HepG2 (cell line): ENCODE measurements around the gene AKAP3. TPM values are rescaled to one million over a fixed set of nuclear protein-coding genes. Genes with fewer than 3 reads are reported as not detected.

ENCODE experiments used
- KMT2A ChIP-seq: sonication (generic); formaldehyde crosslinking; IDR thresholded peaks from 2 replicates; pipeline ENCODE4 v1.4.0; 2020; ENCODE audit warnings: missing genetic modification reagents
- MBNL3 ChIP-seq: fragments of 250-450 bp; sonication (Bioruptor Pico); conservative IDR thresholded peaks from 2 replicates; pipeline ENCODE4 v1.8.0; 2022; ENCODE audit warnings: mild to moderate bottlenecking, inconsistent platforms
- MEIS2 ChIP-seq: sonication (generic); formaldehyde crosslinking; IDR thresholded peaks from 2 replicates; pipeline ENCODE4 v1.9.0; 2021; ENCODE audit warnings: mild to moderate bottlenecking, missing genetic modification reagents
- MTF2 ChIP-seq: sonication (generic); formaldehyde crosslinking; IDR thresholded peaks from 2 replicates; pipeline ENCODE4 v1.5.0; 2020; ENCODE audit warnings: missing genetic modification reagents, borderline replicate concordance
- NFE2L2 ChIP-seq: fragments of 150-350 bp; IDR thresholded peaks from 2 replicates; pipeline ENCODE4 v1.6.1; 2014; ENCODE audit warnings: low read length
- REXO4 ChIP-seq: sonication (generic); formaldehyde crosslinking; IDR thresholded peaks from 2 replicates; pipeline ENCODE4 v1.8.0; 2022; ENCODE audit warnings: missing genetic modification reagents, mild to moderate bottlenecking, borderline replicate concordance
- RXRB ChIP-seq: IDR thresholded peaks from 2 replicates; pipeline ENCODE4 v1.6.1; 2016; ENCODE audit warnings: borderline replicate concordance, missing genetic modification reagents, missing compliant biosample characterization
- SETDB1 ChIP-seq: sonication (generic); formaldehyde crosslinking; IDR thresholded peaks from 2 replicates; pipeline ENCODE4 v1.5.1; 2020; ENCODE audit warnings: missing genetic modification reagents, mild to moderate bottlenecking, borderline replicate concordance
- TAF15 ChIP-seq: fragments of 200-400 bp; formaldehyde crosslinking; IDR thresholded peaks from one replicate; pipeline ENCODE4 v1.6.1; 2018; ENCODE audit warnings: mild to moderate bottlenecking, low read depth, low read length; ENCODE audit not compliant: poor library complexity, severe bottlenecking
- ZFYVE20 ChIP-seq: sonication (generic); formaldehyde crosslinking; IDR thresholded peaks from 2 replicates; pipeline ENCODE4 v1.8.0; 2023; ENCODE audit warnings: low read depth, mild to moderate bottlenecking, moderate library complexity, missing genetic modification reagents, borderline replicate concordance
- ZSCAN30 ChIP-seq: sonication (generic); formaldehyde crosslinking; IDR thresholded peaks from 2 replicates; pipeline ENCODE4 v1.5.0; 2020; ENCODE audit warnings: mild to moderate bottlenecking, missing genetic modification reagents
- polyA plus RNA-seq, 8 experiments: library from polyadenylated mRNA; depleted of rRNA in 3 of 8; stranded (reverse) in 7 of 8; unstranded in 1 of 8; fragments of >200 nt; fragmentation: Illumina TruSeq in 4 of 8; extraction: Trizol in 4 of 8; gene quantifications; 2 replicates each; pipeline versions ENCODE4 v1.2.1 to v1.2.3, GENCODE V29; 2011 to 2016; ENCODE audit warnings: low read depth in 4 of 8, missing spikeins in 1 of 8, mixed read lengths in 1 of 8; ENCODE audit not compliant: insufficient read depth in 1 of 8
- total RNA-seq, 5 experiments: library from RNA; depleted of rRNA; stranded (reverse); fragments of >200 nt; fragmentation: Illumina TruSeq; extraction: Trizol; gene quantifications; 2 replicates each; pipeline ENCODE4 v1.2.3, GENCODE V29; 2016; ENCODE audit warnings: low read depth in 1 of 5
- TF ChIP-seq, protein P1 (sequence below): sonication (generic); formaldehyde crosslinking; IDR thresholded peaks from 2 replicates; pipeline ENCODE4 v1.9.0; 2021; ENCODE audit warnings: missing genetic modification reagents, borderline replicate concordance
- TF ChIP-seq, protein P2 (sequence below): sonication (generic); formaldehyde crosslinking; IDR thresholded peaks from 2 replicates; pipeline ENCODE4 v1.8.0; 2022; ENCODE audit warnings: mild to moderate bottlenecking, missing genetic modification reagents; ENCODE audit not compliant: insufficient replicate concordance
- TF ChIP-seq, protein P3 (sequence below): sonication (generic); formaldehyde crosslinking; IDR thresholded peaks from 2 replicates; pipeline ENCODE4 v1.4.0; 2020; ENCODE audit warnings: missing genetic modification reagents

Gene AKAP3
- total and polyA plus RNA-seq, 2 of the 13 experiments (the other 11 are each of a cell fraction or from before 2014, with no cell fraction given) = 0.22 to 0.49 TPM

DNA sequence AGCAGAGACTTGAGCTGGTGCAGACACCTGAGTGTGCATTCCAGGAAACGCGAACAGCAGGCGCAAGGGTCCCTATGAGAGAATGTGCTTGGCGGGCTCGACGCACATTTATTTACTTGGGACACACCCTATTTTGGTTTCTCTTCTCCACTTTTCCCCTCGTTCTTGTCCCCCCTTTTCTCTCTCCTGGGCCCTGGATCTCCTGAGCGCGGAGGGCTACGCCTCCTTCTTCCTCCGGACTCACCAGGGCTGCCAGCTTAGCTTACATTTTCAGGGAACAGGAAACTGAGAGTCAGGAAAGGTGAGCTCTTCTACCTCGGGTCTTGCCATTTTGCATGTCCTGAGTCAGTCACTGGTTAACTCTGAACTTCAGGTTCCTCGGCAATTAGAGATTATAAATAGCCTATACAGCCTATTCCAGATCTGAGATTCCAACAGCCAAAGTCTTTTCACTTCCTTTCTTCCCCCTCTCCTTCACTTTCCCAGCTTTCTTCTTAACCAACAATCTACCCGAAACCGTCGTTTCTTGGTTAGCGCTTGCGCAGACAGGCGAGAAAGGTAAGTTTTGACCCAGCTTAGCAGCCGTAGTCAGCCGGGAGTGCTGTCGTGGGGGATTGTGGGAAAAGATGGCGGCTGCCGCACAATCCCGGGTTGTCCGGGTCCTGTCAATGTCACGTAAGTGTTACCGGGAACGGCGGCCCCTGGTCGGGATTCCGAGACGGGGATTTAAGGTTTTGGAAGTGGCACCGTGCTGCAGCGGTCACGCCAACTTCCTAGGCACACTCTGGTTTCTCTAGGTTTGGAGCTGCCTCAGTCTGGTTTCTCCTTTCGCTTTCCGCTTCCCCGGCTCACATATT is at the start of gene AKAP3, which contains the start of gene NDUFA9 (continued):
- TF ChIP-seq ZFYVE20 (no peak), REXO4 (no peak), MEIS2 (CRISPR knock-in tag) (no peak; the same call in 1 of the 2 replicates), KMT2A (peak; percentile 96), ZSCAN30 (CRISPR knock-in tag) (no peak), MTF2 (CRISPR knock-in tag) (no peak), RXRB (CRISPR knock-in tag) (no peak), MBNL3 (CRISPR knock-in tag) (no peak), TAF15 (no peak), SETDB1 (CRISPR knock-in tag) (no peak), NFE2L2 (no peak)
- TF ChIP-seq, protein P1, sequence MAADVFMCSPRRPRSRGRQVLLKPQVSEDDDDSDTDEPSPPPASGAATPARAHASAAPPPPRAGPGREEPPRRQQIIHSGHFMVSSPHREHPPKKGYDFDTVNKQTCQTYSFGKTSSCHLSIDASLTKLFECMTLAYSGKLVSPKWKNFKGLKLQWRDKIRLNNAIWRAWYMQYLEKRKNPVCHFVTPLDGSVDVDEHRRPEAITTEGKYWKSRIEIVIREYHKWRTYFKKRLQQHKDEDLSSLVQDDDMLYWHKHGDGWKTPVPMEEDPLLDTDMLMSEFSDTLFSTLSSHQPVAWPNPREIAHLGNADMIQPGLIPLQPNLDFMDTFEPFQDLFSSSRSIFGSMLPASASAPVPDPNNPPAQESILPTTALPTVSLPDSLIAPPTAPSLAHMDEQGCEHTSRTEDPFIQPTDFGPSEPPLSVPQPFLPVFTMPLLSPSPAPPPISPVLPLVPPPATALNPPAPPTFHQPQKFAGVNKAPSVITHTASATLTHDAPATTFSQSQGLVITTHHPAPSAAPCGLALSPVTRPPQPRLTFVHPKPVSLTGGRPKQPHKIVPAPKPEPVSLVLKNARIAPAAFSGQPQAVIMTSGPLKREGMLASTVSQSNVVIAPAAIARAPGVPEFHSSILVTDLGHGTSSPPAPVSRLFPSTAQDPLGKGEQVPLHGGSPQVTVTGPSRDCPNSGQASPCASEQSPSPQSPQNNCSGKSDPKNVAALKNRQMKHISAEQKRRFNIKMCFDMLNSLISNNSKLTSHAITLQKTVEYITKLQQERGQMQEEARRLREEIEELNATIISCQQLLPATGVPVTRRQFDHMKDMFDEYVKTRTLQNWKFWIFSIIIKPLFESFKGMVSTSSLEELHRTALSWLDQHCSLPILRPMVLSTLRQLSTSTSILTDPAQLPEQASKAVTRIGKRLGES (CRISPR knock-in tag) = no peak
- TF ChIP-seq, protein P2, sequence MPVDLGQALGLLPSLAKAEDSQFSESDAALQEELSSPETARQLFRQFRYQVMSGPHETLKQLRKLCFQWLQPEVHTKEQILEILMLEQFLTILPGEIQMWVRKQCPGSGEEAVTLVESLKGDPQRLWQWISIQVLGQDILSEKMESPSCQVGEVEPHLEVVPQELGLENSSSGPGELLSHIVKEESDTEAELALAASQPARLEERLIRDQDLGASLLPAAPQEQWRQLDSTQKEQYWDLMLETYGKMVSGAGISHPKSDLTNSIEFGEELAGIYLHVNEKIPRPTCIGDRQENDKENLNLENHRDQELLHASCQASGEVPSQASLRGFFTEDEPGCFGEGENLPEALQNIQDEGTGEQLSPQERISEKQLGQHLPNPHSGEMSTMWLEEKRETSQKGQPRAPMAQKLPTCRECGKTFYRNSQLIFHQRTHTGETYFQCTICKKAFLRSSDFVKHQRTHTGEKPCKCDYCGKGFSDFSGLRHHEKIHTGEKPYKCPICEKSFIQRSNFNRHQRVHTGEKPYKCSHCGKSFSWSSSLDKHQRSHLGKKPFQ = no peak
- TF ChIP-seq, protein P3, sequence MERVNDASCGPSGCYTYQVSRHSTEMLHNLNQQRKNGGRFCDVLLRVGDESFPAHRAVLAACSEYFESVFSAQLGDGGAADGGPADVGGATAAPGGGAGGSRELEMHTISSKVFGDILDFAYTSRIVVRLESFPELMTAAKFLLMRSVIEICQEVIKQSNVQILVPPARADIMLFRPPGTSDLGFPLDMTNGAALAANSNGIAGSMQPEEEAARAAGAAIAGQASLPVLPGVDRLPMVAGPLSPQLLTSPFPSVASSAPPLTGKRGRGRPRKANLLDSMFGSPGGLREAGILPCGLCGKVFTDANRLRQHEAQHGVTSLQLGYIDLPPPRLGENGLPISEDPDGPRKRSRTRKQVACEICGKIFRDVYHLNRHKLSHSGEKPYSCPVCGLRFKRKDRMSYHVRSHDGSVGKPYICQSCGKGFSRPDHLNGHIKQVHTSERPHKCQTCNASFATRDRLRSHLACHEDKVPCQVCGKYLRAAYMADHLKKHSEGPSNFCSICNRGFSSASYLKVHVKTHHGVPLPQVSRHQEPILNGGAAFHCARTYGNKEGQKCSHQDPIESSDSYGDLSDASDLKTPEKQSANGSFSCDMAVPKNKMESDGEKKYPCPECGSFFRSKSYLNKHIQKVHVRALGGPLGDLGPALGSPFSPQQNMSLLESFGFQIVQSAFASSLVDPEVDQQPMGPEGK (CRISPR knock-in tag) = no peak
